T47D (cell line): ENCODE data around the gene TOR2A.

ENCODE experiments used
- DNase-seq, 2 experiments: peaks; one replicate each; pipeline versions ENCODE4 v3.0.0 to v3.0.0-alpha.2; 2011 to 2012; ENCODE audit warnings: low read depth in 1 of 2, low spot score in 1 of 2
- JUND ChIP-seq: IDR thresholded peaks from 2 replicates; pipeline ENCODE4 v1.6.1; 2012; ENCODE audit warnings: low read depth
- in situ Hi-C: cut with HindIII; loops from 2 replicates; pipeline ENCODE4 v1.10.0; 2016; ENCODE audit warnings: low sequenced_read_pairs, low pct_unique_long_range_greater_than_20kb

TOR2A gene

GRCh38 chr9:127749090-127749787 is 14.1 kb upstream of the TOR2A start:
- no peak for TF ChIP-seq JUND
- no peak for DNase-seq
- in situ Hi-C loops = no loop called here

GRCh38 chr9:127746959-127747569 is 12.0 kb upstream of the TOR2A start:
- in situ Hi-C loops = no loop called here
- TF ChIP-seq JUND = no peak

GRCh38 chr9:127744398-127745110 is 9.5 kb upstream of the TOR2A start:
- TF ChIP-seq JUND = no peak
- in situ Hi-C loops = no loop called here
- no peak for DNase-seq

More at GRCh38 chr9:127746959-127747569, 12.0 kb upstream of the TOR2A start:
- DNase-seq = no peak

- no peak for DNase-seq
- in situ Hi-C loops = no loop called here
Measured at GRCh38 chr9:127742435-127743088, 7.5 kb upstream of the TOR2A start.

GRCh38 chr9:127741831-127742434 is 6.8 kb upstream of the TOR2A start:
- DNase-seq = no peak
- no peak for TF ChIP-seq JUND
- in situ Hi-C loops = no loop called here

More at GRCh38 chr9:127742435-127743088, 7.5 kb upstream of the TOR2A start:
- no peak for TF ChIP-seq JUND

GRCh38 chr9:127739614-127740330 is 4.7 kb upstream of the TOR2A start:
- no peak for DNase-seq
- in situ Hi-C loops = no loop called here
- TF ChIP-seq JUND = no peak

GRCh38 chr9:127738666-127739065 is 3.6 kb upstream of the TOR2A start:
- in situ Hi-C loops = no loop called here
- DNase-seq = no peak
- TF ChIP-seq JUND = no peak

- DNase-seq = no peak
- TF ChIP-seq JUND = no peak
- in situ Hi-C loops = no loop called here
Measured at GRCh38 chr9:127735530-127736185, 564 bp upstream of the TOR2A start.

GRCh38 chr9:127734247-127734746 is 797 bp downstream of the TOR2A start:
- no peak for DNase-seq
- TF ChIP-seq JUND = no peak
- in situ Hi-C loops = no loop called here

- no peak for DNase-seq
- TF ChIP-seq JUND = no peak
- in situ Hi-C loops = no loop called here
Measured at GRCh38 chr9:127733614-127734013, 1.5 kb downstream of the TOR2A start.

- in situ Hi-C loops = no loop called here
- no peak for DNase-seq
- no peak for TF ChIP-seq JUND
Measured at GRCh38 chr9:127732444-127732843, 2.6 kb downstream of the TOR2A start.
